Psoas muscle (tissue), 8 donors: ENCODE data around the gene MED17. TPM values are rescaled to one million over a fixed set of nuclear protein-coding genes. Genes with fewer than 3 reads are reported as not detected.
"Not testable (repeated sequence)": the region's sequence is repeated elsewhere in the genome, so short reads cannot be mapped to it uniquely, and the experiment has no call there.

Source experiments
- ATAC-seq, 4 donors: fragments of 200-7000 bp; cut with Tn5 transposase; one replicate each; pipeline ENCODE4 v1.9.1; 2020; ENCODE audit warnings: moderate library complexity in 3 of 4, mild to moderate bottlenecking in 2 of 4
- DNase-seq, 2 donors: peaks; one replicate each; pipeline ENCODE4 v3.0.0-alpha.2; 2020
- H3K27ac ChIP-seq: fragments of 200-600 bp; one replicate; pipeline ENCODE4 v1.8.0; 2022
- H3K27me3 ChIP-seq, 3 donors: fragments of 200-600 bp in 1 of 3; one replicate each; pipeline versions ENCODE4 v1.6.1 to v1.8.0; 2013 to 2022; ENCODE audit warnings: low read length in 2 of 3, mild to moderate bottlenecking in 2 of 3, moderate library complexity in 1 of 3; ENCODE audit not compliant: insufficient read depth in 3 of 3
- H3K36me3 ChIP-seq, 2 donors: fragments of 200-600 bp in 1 of 2; one replicate each; pipeline versions ENCODE4 v1.6.1 to v1.8.0; 2013 to 2022; ENCODE audit warnings: low read depth in 1 of 2, mild to moderate bottlenecking in 1 of 2, moderate library complexity in 1 of 2; ENCODE audit not compliant: insufficient read depth in 1 of 2
- H3K4me1 ChIP-seq: fragments of 200-600 bp; one replicate; pipeline ENCODE4 v1.8.0; 2022
- H3K4me3 ChIP-seq: fragments of 200-600 bp; one replicate; pipeline ENCODE4 v1.8.0; 2022; ENCODE audit warnings: mild to moderate bottlenecking
- H3K9me3 ChIP-seq: fragments of 200-600 bp; one replicate; pipeline ENCODE4 v1.8.0; 2022
- WGBS, 3 donors: extraction: QIAGEN DNeasy Blood & Tissue Kit; methylation state at CpG; one replicate each; pipeline versions ENCODE4 v1.1.6 to v1.1.7; 2013; 5-methylcytosine and 5-hydroxymethylcytosine counted together
- intact Hi-C, 2 donors: fragments of 100-400 bp; cut with DNase I; formaldehyde crosslinking; loops; one replicate each; pipeline versions ENCODE4 v1.11.0 to v1.14.2; 2022
- polyA plus RNA-seq, 3 donors: library from polyadenylated mRNA; stranded (reverse); fragments of 200-250 nt; gene quantifications; one replicate each; pipeline ENCODE4 v1.2.3, GENCODE V29; 2013
- total RNA-seq, 4 donors: library from RNA; stranded (reverse); fragmentation: NEBNext Ultra II Directional in 2 of 4; extraction: Animal tissue kit (Norgen Biotek cat#: 25700) in 2 of 4; gene quantifications; one replicate each; pipeline versions ENCODE4 v1.2.1 to v1.2.4, GENCODE V29; 2021 to 2023
- TF ChIP-seq, protein P1 (sequence below): fragments of 200-600 bp; IDR thresholded peaks from one replicate; pipeline ENCODE4 v1.8.0; 2022; ENCODE audit warnings: antibody characterized with exemption
- donor health status: healthy with polysubstance abuse.
- donor health status: DM: no; HTN: no; CAD: no; lungs with moderate emphysema.
- donor health status: Bipolar disorder and iron deficiency.
- donor health status: healthy.
- donor health status: DM: yes; HTN: yes; CAD: no.
- donor health status: DM: no; HTN: no; CAD: no.
- donor health status: DM: no; HTN: no; CAD: no.
- donor health status: DM: yes; HTN: yes; CAD: no.

MED17 gene
- total and polyA plus RNA-seq, 7 donors, result 7.1 to 16.0 (median 11.2) TPM

- Histone ChIP-seq H3K27ac (no peak overlapping the region), H3K36me3 (peaks cover 5 to 97% of the 10 kb centered on the region in 2 donors), H3K9me3 (no peaks in the 10 kb centered on the region), H3K27me3 (no peaks in the 10 kb centered on the region), H3K4me1 (no peaks in the 10 kb centered on the region), H3K4me3 (no peak overlapping the region)
- 93 to 95% (median 93%) methylated on average over 2 of the region's 2 CpGs for WGBS, 3 donors
- TF ChIP-seq, protein P1, sequence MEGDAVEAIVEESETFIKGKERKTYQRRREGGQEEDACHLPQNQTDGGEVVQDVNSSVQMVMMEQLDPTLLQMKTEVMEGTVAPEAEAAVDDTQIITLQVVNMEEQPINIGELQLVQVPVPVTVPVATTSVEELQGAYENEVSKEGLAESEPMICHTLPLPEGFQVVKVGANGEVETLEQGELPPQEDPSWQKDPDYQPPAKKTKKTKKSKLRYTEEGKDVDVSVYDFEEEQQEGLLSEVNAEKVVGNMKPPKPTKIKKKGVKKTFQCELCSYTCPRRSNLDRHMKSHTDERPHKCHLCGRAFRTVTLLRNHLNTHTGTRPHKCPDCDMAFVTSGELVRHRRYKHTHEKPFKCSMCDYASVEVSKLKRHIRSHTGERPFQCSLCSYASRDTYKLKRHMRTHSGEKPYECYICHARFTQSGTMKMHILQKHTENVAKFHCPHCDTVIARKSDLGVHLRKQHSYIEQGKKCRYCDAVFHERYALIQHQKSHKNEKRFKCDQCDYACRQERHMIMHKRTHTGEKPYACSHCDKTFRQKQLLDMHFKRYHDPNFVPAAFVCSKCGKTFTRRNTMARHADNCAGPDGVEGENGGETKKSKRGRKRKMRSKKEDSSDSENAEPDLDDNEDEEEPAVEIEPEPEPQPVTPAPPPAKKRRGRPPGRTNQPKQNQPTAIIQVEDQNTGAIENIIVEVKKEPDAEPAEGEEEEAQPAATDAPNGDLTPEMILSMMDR, result no peak
- DNase-seq, result no peak
- intact Hi-C loops, result no loop called here
- ATAC-seq, result no peak
Observed at GRCh38 chr11:93753241-93753640, 30.8 kb upstream of the MED17 start.

GRCh38 chr11:93756748-93757147 lies 27.3 kb upstream of the MED17 start:
- no peak overlapping the region for H3K4me3 ChIP-seq
- ATAC-seq, result no peak
- no peak overlapping the region for H3K27ac ChIP-seq
- H3K4me1 ChIP-seq, result no peaks in the 10 kb centered on the region
- intact Hi-C loops, result loop anchor here in 1 of 2 donors (5.0 kb wide), 1 partner anchor 41 kb away; no protein-coding TSS in a partner anchor
- no peak for DNase-seq
- WGBS, 3 donors, result 89 to 94% (median 92%) methylated on average over 3 of the region's 3 CpGs
- no peaks in the 10 kb centered on the region for H3K9me3 ChIP-seq
- H3K36me3 ChIP-seq, result peaks cover 5 to 98% of the 10 kb centered on the region in 2 donors
- no peaks in the 10 kb centered on the region for H3K27me3 ChIP-seq
- TF ChIP-seq, protein P1, result no peak

DNA sequence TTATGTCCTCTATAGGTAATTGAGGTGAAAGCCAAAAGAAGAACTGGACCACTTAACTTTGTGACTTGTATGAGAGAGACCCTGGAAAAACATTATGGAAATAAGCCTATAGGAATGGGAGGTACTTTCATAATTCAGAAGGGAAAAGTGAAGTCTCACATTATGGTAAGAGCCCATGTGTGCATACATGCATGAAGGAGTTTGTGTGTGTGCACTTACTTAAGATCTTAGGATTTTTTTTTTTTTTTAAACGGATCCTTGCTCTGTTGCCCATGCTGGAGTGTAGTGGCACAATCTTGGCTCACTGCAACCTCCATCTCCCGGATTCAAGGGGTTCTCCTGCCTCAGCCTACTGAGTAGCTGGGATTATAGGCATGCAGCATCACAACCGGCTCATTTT lies 26.8 kb upstream of the MED17 start:
- H3K27me3 ChIP-seq, result no peaks in the 10 kb centered on the region
- no peaks in the 10 kb centered on the region for H3K4me1 ChIP-seq
- H3K27ac ChIP-seq, result no peak overlapping the region
- DNase-seq (no peak), ATAC-seq (no peak)
- H3K9me3 ChIP-seq, result no peaks in the 10 kb centered on the region
- intact Hi-C loops, result loop anchor here in 1 of 2 donors (5.0 kb wide), 1 partner anchor 40 kb away; no protein-coding TSS in a partner anchor
- peaks cover 5 to 98% of the 10 kb centered on the region in 2 donors for H3K36me3 ChIP-seq
- 87% methylated on average over 3 of the region's 3 CpGs for WGBS, 3 donors
- H3K4me3 ChIP-seq, result no peak overlapping the region
- TF ChIP-seq, protein P1, result no peak

- DNase-seq (no peak), ATAC-seq (peak in 1 of 4 donors; percentile 19)
- TF ChIP-seq, protein P1, result no peak
- Histone ChIP-seq H3K9me3 (no peaks in the 10 kb centered on the region), H3K4me3 (no peak overlapping the region), H3K4me1 (no peaks in the 10 kb centered on the region), H3K27ac (no peak overlapping the region), H3K36me3 (peaks cover 7 to 98% of the 10 kb centered on the region in 2 donors), H3K27me3 (no peaks in the 10 kb centered on the region)
- WGBS, 3 donors, result 94 to 99% (median 98%) methylated on average over 38 of the region's 38 CpGs
- intact Hi-C loops, result loop anchor here in 1 of 2 donors (5.0 kb wide), 1 partner anchor 39 kb away; no protein-coding TSS in a partner anchor
Observed at GRCh38 chr11:93757924-93758865, 25.9 kb upstream of the MED17 start.

- intact Hi-C loops, result loop anchor here in 1 of 2 donors (5.0 kb wide), 1 partner anchor 38 kb away; no protein-coding TSS in a partner anchor
- not testable (repeated sequence) for H3K27ac ChIP-seq, ATAC-seq, H3K4me3 ChIP-seq, H3K4me1 ChIP-seq, H3K27me3 ChIP-seq, DNase-seq, H3K9me3 ChIP-seq
- 91 to 92% (median 91%) methylated on average over 4 of the region's 4 CpGs for WGBS, 3 donors
- peaks cover 8 to 98% of the 10 kb centered on the region in 2 donors for H3K36me3 ChIP-seq
Observed at GRCh38 chr11:93759123-93759522, 25.0 kb upstream of the MED17 start.
